Lung microvascular endothelial cell (primary cell): ENCODE measurements around the gene PTPN11. TPM values are rescaled to one million over a fixed set of nuclear protein-coding genes. Genes with fewer than 3 reads are reported as not detected.
"Not testable (repeated sequence)": the region's sequence is repeated elsewhere in the genome, so short reads cannot be mapped to it uniquely, and the experiment has no call there.

Experiments
- DNase-seq, 2 donors: peaks; one replicate each; pipeline versions ENCODE4 v3.0.0 to v3.0.0-alpha.2; 2010; ENCODE audit warnings: low read depth in 2 of 2
- total RNA-seq: library from RNA; depleted of rRNA; stranded (reverse); fragments of >200 nt; gene quantifications from 2 replicates; pipeline ENCODE4 v1.2.1, GENCODE V29; 2014

The PTPN11 gene
- total RNA-seq, 1 donor from 2014 or later = 60.3 TPM

- DNase-seq = no peak
These were observed 94.7 kb downstream of the PTPN11 start for GRCh38 chr12:112513471-112513870.

- no peak for DNase-seq
These were observed 95.7 kb downstream of the PTPN11 start for GRCh38 chr12:112514456-112514855.

- no peak for DNase-seq
These were observed 96.3 kb downstream of the PTPN11 start for GRCh38 chr12:112514926-112515642.

GRCh38 chr12:112515868-112516267 is 97.1 kb downstream of the PTPN11 start:
- DNase-seq = no peak

GRCh38 chr12:112517730-112518364 is 99.1 kb downstream of the PTPN11 start:
- DNase-seq = no peak

- no peak for DNase-seq
These were observed 99.6 kb downstream of the PTPN11 start for GRCh38 chr12:112518365-112518735.

- DNase-seq = not testable (repeated sequence)
These were observed 101.1 kb downstream of the PTPN11 start for GRCh38 chr12:112519841-112520340.

- no peak for DNase-seq
These were observed 105.1 kb downstream of the PTPN11 start for GRCh38 chr12:112523856-112524255.

GRCh38 chr12:112524269-112524668 is 105.5 kb downstream of the PTPN11 start:
- DNase-seq = no peak

- DNase-seq = peak in 1 of 2 donors; percentile 75
These were observed 106.1 kb downstream of the PTPN11 start for GRCh38 chr12:112524676-112525425.

GRCh38 chr12:112525426-112525809 is 106.7 kb downstream of the PTPN11 start:
- no peak for DNase-seq

GRCh38 chr12:112527082-112527481 is 108.3 kb downstream of the PTPN11 start:
- DNase-seq = no peak

- DNase-seq = no peak
These were observed 108.8 kb downstream of the PTPN11 start for GRCh38 chr12:112527501-112527900.

- no peak for DNase-seq
These were observed 109.8 kb downstream of the PTPN11 start for GRCh38 chr12:112528521-112528920.

GRCh38 chr12:112530941-112531340 is 112.2 kb downstream of the PTPN11 start:
- no peak for DNase-seq

- no peak for DNase-seq
These were observed 113.4 kb downstream of the PTPN11 start for GRCh38 chr12:112532106-112532505.

- no peak for DNase-seq
These were observed 114.8 kb downstream of the PTPN11 start for GRCh38 chr12:112533528-112533927.

GRCh38 chr12:112535017-112535416 is 116.3 kb downstream of the PTPN11 start:
- DNase-seq = no peak

- DNase-seq = no peak
These were observed 117.1 kb downstream of the PTPN11 start for GRCh38 chr12:112535637-112536366.

GRCh38 chr12:112536367-112536730 is 117.6 kb downstream of the PTPN11 start:
- no peak for DNase-seq

- no peak for DNase-seq
These were observed 119.1 kb downstream of the PTPN11 start for GRCh38 chr12:112537710-112538396.
